WTC11 (cell line): ENCODE measurements around the gene KDM4F. TPM values are rescaled to one million over a fixed set of nuclear protein-coding genes. Genes with fewer than 3 reads are reported as not detected.

Experiments used
- ATAC-seq: fragments of 200-7000 bp; cut with Tn5 transposase; 2 replicates; pipeline ENCODE4 v1.10.0; 2021; ENCODE audit warnings: mild to moderate bottlenecking, moderate library complexity
- CTCF ChIA-PET: fragments of 300-600 bp; sonication (Branson Sonifier 250); formaldehyde crosslinking; loops from one replicate; lab custom pipeline; 2021; ENCODE audit warnings: antibody characterized with exemption; lab: Charles Lee
- POLR2A ChIA-PET: fragments of 350-600 bp; sonication (Branson Sonifier 250); formaldehyde crosslinking; loops from one replicate; lab custom pipeline; 2021; ENCODE audit warnings: antibody characterized with exemption; lab: Charles Lee
- DNase-seq: peaks from one replicate; pipeline ENCODE4 v3.0.0; 2021; ENCODE audit warnings: low spot score
- H3K27ac Mint-ChIP-seq: 2 replicates; pipeline ENCODE4 v1.8.0; 2021; ENCODE audit warnings: mixed read lengths
- H3K27me3 Mint-ChIP-seq: 2 replicates; pipeline ENCODE4 v1.8.0; 2021; ENCODE audit warnings: low read depth, mild to moderate bottlenecking, moderate library complexity, mixed read lengths
- H3K36me3 Mint-ChIP-seq: 2 replicates; pipeline ENCODE4 v1.8.0; 2021; ENCODE audit warnings: mixed read lengths
- H3K4me1 Mint-ChIP-seq: 2 replicates; pipeline ENCODE4 v1.8.0; 2022; ENCODE audit warnings: mixed read lengths
- H3K4me3 Mint-ChIP-seq: 2 replicates; pipeline ENCODE4 v1.8.0; 2021; ENCODE audit warnings: mild to moderate bottlenecking, moderate library complexity, mixed read lengths
- H3K9me3 Mint-ChIP-seq: 2 replicates; pipeline ENCODE4 v1.8.0; 2021; ENCODE audit warnings: mixed read lengths
- CBFB ChIP-seq: sonication (generic); formaldehyde crosslinking; IDR thresholded peaks from 2 replicates; pipeline ENCODE4 v1.8.1; 2022; ENCODE audit warnings: mild to moderate bottlenecking, low read depth, missing genetic modification reagents
- ESRRA ChIP-seq: sonication (generic); formaldehyde crosslinking; IDR thresholded peaks from 2 replicates; pipeline ENCODE4 v1.8.1; 2022; ENCODE audit warnings: mild to moderate bottlenecking, missing genetic modification reagents, borderline replicate concordance
- GRHL2 ChIP-seq: fragments of 250-450 bp; sonication (Bioruptor Pico); IDR thresholded peaks from 2 replicates; pipeline ENCODE4 v1.8.0; 2022; ENCODE audit warnings: mild to moderate bottlenecking, moderate library complexity; ENCODE audit not compliant: insufficient replicate concordance, severe bottlenecking
- GTF2I ChIP-seq: fragments of 250-450 bp; sonication (Bioruptor Pico); conservative IDR thresholded peaks from 2 replicates; pipeline ENCODE4 v1.4.0; 2021; ENCODE audit warnings: mild to moderate bottlenecking
- JAZF1 ChIP-seq: fragments of 250-450 bp; sonication (Bioruptor Pico); IDR thresholded peaks from 2 replicates; pipeline ENCODE4 v1.9.0; 2021; ENCODE audit warnings: moderate library complexity, mild to moderate bottlenecking, inconsistent platforms
- JUN ChIP-seq: sonication (generic); formaldehyde crosslinking; IDR thresholded peaks from 2 replicates; pipeline ENCODE4 v1.8.0; 2023; ENCODE audit warnings: mild to moderate bottlenecking, missing genetic modification reagents
- KAT7 ChIP-seq: sonication (generic); formaldehyde crosslinking; IDR thresholded peaks from 2 replicates; pipeline ENCODE4 v1.8.1; 2023; ENCODE audit warnings: missing genetic modification reagents, mild to moderate bottlenecking, borderline replicate concordance
- MXD4 ChIP-seq: fragments of 250-450 bp; sonication (Bioruptor Pico); IDR thresholded peaks from 2 replicates; pipeline ENCODE4 v1.8.0; 2021; ENCODE audit warnings: mild to moderate bottlenecking, moderate library complexity, borderline replicate concordance
- OVOL2 ChIP-seq: fragments of 250-450 bp; sonication (Bioruptor Pico); IDR thresholded peaks from 2 replicates; pipeline ENCODE4 v1.9.0; 2021; ENCODE audit warnings: mild to moderate bottlenecking, borderline replicate concordance
- RELA ChIP-seq: sonication (generic); formaldehyde crosslinking; IDR thresholded peaks from 2 replicates; pipeline ENCODE4 v1.8.1; 2022; ENCODE audit warnings: missing genetic modification reagents, mild to moderate bottlenecking, borderline replicate concordance
- SMAD3 ChIP-seq: sonication (generic); formaldehyde crosslinking; IDR thresholded peaks from 2 replicates; pipeline ENCODE4 v1.8.0; 2022; ENCODE audit warnings: missing genetic modification reagents, mild to moderate bottlenecking, borderline replicate concordance
- SMAD4 ChIP-seq: sonication (generic); formaldehyde crosslinking; IDR thresholded peaks from 2 replicates; pipeline ENCODE4 v1.8.0; 2022; ENCODE audit warnings: mild to moderate bottlenecking, missing genetic modification reagents
- SP1 ChIP-seq: sonication (generic); formaldehyde crosslinking; conservative IDR thresholded peaks from 2 replicates; pipeline ENCODE4 v1.8.1; 2022; ENCODE audit warnings: missing genetic modification reagents
- ZBTB21 ChIP-seq: sonication (generic); formaldehyde crosslinking; IDR thresholded peaks from 2 replicates; pipeline ENCODE4 v1.8.1; 2023; ENCODE audit warnings: mild to moderate bottlenecking, missing genetic modification reagents, borderline replicate concordance
- ZNF219 ChIP-seq: sonication (generic); formaldehyde crosslinking; IDR thresholded peaks from 2 replicates; pipeline ENCODE4 v1.8.0; 2023; ENCODE audit warnings: missing genetic modification reagents, mild to moderate bottlenecking, borderline replicate concordance
- total RNA-seq: library from RNA; stranded (reverse); gene quantifications from 3 replicates; pipeline ENCODE4 v1.2.3, GENCODE V29; 2021
- TF ChIP-seq, protein P1 (sequence below): sonication (generic); formaldehyde crosslinking; IDR thresholded peaks from 2 replicates; pipeline ENCODE4 v1.8.1; 2023; ENCODE audit warnings: mild to moderate bottlenecking, missing genetic modification reagents
- TF ChIP-seq, protein P2 (sequence below): sonication (generic); formaldehyde crosslinking; IDR thresholded peaks from 2 replicates; pipeline ENCODE4 v1.8.0; 2023; ENCODE audit warnings: missing genetic modification reagents
- TF ChIP-seq, protein P3 (sequence below): sonication (generic); formaldehyde crosslinking; IDR thresholded peaks from 2 replicates; pipeline ENCODE4 v1.8.1; 2023; ENCODE audit warnings: mild to moderate bottlenecking, moderate library complexity, missing genetic modification reagents
- TF ChIP-seq, protein P4 (sequence below): sonication (generic); formaldehyde crosslinking; IDR thresholded peaks from 2 replicates; pipeline ENCODE4 v1.8.1; 2023; ENCODE audit warnings: mild to moderate bottlenecking, missing genetic modification reagents, borderline replicate concordance
- TF ChIP-seq, protein P5 (sequence below): sonication (generic); formaldehyde crosslinking; IDR thresholded peaks from 2 replicates; pipeline ENCODE4 v1.8.1; 2022; ENCODE audit warnings: mild to moderate bottlenecking, missing genetic modification reagents, moderate library complexity, borderline replicate concordance

Gene KDM4F
- total RNA-seq, 1 experiment from 2014 or later, result not detected

DNA sequence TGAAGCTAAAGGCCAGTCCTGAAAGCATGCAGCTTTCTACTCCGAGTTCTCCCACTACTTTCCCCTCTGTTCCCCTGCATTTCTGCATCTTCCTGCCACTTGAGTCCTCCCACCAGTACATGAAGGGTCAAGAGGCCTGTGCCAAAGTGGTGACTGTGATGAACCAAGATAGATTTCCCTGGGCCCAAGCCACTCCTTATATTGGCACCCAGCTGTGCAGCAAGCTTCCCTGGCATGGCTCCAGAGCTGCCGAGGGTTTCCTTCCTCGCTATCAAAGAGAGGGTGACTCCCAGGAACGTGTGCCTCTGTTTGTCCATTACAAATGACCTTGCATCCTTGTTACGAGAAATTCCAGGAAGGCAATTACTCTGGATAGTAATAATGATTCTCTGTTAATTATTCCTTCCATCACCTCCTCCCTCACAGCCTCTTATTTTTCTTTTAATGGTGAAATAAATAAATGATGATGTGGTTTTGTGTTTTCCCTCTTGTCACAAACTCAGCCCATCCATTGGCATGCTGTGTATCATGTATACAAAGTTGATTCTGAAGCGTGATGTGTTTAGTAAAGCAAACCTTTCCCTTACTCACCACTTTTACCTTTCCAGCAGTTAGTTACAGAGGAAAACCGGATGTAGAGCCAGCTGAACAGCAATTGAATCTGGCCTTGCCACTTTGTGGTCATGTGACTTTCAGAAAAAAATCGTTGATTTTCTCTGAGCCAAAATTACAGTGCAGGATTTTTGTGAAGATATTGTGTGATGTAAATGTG, 25.8 kb downstream of the KDM4F start (continued):
- TF ChIP-seq, protein P1, sequence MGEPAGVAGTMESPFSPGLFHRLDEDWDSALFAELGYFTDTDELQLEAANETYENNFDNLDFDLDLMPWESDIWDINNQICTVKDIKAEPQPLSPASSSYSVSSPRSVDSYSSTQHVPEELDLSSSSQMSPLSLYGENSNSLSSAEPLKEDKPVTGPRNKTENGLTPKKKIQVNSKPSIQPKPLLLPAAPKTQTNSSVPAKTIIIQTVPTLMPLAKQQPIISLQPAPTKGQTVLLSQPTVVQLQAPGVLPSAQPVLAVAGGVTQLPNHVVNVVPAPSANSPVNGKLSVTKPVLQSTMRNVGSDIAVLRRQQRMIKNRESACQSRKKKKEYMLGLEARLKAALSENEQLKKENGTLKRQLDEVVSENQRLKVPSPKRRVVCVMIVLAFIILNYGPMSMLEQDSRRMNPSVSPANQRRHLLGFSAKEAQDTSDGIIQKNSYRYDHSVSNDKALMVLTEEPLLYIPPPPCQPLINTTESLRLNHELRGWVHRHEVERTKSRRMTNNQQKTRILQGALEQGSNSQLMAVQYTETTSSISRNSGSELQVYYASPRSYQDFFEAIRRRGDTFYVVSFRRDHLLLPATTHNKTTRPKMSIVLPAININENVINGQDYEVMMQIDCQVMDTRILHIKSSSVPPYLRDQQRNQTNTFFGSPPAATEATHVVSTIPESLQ (CRISPR knock-in tag), result no peak
- TF ChIP-seq SMAD3 (CRISPR knock-in tag), result no peak
- TF ChIP-seq, protein P2, sequence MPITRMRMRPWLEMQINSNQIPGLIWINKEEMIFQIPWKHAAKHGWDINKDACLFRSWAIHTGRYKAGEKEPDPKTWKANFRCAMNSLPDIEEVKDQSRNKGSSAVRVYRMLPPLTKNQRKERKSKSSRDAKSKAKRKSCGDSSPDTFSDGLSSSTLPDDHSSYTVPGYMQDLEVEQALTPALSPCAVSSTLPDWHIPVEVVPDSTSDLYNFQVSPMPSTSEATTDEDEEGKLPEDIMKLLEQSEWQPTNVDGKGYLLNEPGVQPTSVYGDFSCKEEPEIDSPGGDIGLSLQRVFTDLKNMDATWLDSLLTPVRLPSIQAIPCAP, result no peak
- no peak for TF ChIP-seq GRHL2 (CRISPR knock-in tag)
- TF ChIP-seq GTF2I, result no peak

DNA sequence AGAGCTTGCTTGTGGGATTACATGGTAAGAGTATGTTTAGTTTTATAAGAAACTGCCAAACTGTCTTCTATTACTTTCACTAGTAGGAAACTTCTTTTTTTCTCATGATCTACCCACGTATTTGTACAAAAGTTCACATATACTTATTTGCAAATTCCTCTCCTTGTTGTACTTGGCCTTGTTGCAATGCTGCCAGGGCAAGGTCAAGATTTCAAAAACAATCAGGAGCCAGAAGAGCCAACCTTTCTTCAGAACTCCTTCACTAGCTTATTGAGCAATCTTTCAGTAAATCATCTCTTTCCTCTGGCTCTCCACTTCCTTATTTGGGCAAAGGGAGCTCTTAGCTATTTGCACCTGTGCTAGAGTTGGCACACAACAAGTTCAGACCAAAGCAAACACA, 27.2 kb downstream of the KDM4F start:
- ATAC-seq (peak; percentile 20; the same call in 1 of the 2 replicates), DNase-seq (no peak)
- H3K27ac Mint-ChIP-seq, result no peak overlapping the region
- H3K4me1 Mint-ChIP-seq, result peaks cover 4% of the 10 kb centered on the region
- H3K27me3 Mint-ChIP-seq, result no peaks in the 10 kb centered on the region; the same call in 1 of the 2 replicates
- H3K9me3 Mint-ChIP-seq, result no peaks in the 10 kb centered on the region
- H3K36me3 Mint-ChIP-seq, result no peaks in the 10 kb centered on the region
- TF ChIP-seq JAZF1, result no peak
- no peak for TF ChIP-seq SMAD4
- TF ChIP-seq, protein P3, sequence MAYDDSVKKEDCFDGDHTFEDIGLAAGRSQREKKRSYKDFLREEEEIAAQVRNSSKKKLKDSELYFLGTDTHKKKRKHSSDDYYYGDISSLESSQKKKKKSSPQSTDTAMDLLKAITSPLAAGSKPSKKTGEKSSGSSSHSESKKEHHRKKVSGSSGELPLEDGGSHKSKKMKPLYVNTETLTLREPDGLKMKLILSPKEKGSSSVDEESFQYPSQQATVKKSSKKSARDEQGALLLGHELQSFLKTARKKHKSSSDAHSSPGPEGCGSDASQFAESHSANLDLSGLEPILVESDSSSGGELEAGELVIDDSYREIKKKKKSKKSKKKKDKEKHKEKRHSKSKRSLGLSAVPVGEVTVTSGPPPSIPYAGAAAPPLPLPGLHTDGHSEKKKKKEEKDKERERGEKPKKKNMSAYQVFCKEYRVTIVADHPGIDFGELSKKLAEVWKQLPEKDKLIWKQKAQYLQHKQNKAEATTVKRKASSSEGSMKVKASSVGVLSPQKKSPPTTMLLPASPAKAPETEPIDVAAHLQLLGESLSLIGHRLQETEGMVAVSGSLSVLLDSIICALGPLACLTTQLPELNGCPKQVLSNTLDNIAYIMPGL (CRISPR knock-in tag), result no peak
- no peak for TF ChIP-seq SP1 (CRISPR knock-in tag)
- no peak for TF ChIP-seq CBFB (CRISPR knock-in tag)
- TF ChIP-seq, protein P2, result no peak
- no peak for TF ChIP-seq RELA
- TF ChIP-seq, protein P4, sequence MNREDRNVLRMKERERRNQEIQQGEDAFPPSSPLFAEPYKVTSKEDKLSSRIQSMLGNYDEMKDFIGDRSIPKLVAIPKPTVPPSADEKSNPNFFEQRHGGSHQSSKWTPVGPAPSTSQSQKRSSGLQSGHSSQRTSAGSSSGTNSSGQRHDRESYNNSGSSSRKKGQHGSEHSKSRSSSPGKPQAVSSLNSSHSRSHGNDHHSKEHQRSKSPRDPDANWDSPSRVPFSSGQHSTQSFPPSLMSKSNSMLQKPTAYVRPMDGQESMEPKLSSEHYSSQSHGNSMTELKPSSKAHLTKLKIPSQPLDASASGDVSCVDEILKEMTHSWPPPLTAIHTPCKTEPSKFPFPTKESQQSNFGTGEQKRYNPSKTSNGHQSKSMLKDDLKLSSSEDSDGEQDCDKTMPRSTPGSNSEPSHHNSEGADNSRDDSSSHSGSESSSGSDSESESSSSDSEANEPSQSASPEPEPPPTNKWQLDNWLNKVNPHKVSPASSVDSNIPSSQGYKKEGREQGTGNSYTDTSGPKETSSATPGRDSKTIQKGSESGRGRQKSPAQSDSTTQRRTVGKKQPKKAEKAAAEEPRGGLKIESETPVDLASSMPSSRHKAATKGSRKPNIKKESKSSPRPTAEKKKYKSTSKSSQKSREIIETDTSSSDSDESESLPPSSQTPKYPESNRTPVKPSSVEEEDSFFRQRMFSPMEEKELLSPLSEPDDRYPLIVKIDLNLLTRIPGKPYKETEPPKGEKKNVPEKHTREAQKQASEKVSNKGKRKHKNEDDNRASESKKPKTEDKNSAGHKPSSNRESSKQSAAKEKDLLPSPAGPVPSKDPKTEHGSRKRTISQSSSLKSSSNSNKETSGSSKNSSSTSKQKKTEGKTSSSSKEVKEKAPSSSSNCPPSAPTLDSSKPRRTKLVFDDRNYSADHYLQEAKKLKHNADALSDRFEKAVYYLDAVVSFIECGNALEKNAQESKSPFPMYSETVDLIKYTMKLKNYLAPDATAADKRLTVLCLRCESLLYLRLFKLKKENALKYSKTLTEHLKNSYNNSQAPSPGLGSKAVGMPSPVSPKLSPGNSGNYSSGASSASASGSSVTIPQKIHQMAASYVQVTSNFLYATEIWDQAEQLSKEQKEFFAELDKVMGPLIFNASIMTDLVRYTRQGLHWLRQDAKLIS (CRISPR knock-in tag), result no peak
- TF ChIP-seq KAT7 (CRISPR knock-in tag), result no peak
- TF ChIP-seq, protein P5, sequence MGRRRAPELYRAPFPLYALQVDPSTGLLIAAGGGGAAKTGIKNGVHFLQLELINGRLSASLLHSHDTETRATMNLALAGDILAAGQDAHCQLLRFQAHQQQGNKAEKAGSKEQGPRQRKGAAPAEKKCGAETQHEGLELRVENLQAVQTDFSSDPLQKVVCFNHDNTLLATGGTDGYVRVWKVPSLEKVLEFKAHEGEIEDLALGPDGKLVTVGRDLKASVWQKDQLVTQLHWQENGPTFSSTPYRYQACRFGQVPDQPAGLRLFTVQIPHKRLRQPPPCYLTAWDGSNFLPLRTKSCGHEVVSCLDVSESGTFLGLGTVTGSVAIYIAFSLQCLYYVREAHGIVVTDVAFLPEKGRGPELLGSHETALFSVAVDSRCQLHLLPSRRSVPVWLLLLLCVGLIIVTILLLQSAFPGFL (CRISPR knock-in tag), result no peak
- TF ChIP-seq JUN (CRISPR knock-in tag), result no peak
- TF ChIP-seq ESRRA (CRISPR knock-in tag), result no peak
- no peak for TF ChIP-seq ZNF219 (CRISPR knock-in tag)
- TF ChIP-seq MXD4 (CRISPR knock-in tag), result no peak
- no peak for TF ChIP-seq OVOL2
- TF ChIP-seq ZBTB21 (CRISPR knock-in tag), result no peak
- no peak overlapping the region for H3K4me3 Mint-ChIP-seq
- CTCF ChIA-PET, result interaction anchor here (0.7 to 1.5 kb wide), 3 partner anchors 17 to 78 kb away, joined by 3 read pairs; no protein-coding TSS in a partner anchor
- POLR2A ChIA-PET, result no interaction called here
